Smooth muscle cell (in vitro differentiated cells): ENCODE data around the gene IMPDH2. TPM values are rescaled to one million over a fixed set of nuclear protein-coding genes. Genes with fewer than 3 reads are reported as not detected.

Experiments
- DNase-seq: peaks from one replicate; lab custom pipeline; 2025; ENCODE audit not compliant: unreplicated experiment; lab: John Stamatoyannopoulos, UW
- H2AFZ ChIP-seq: fragments of 200-600 bp; sonication (generic); 2 replicates; pipeline ENCODE4 v1.6.0; 2016; ENCODE audit warnings: antibody characterized with exemption, low read depth, mild to moderate bottlenecking
- H3F3A ChIP-seq: fragments of 200-600 bp; sonication (generic); 2 replicates; pipeline ENCODE4 v1.6.0; 2017; ENCODE audit warnings: antibody characterized with exemption, low read depth
- H3K27ac ChIP-seq: fragments of 200-600 bp; sonication (generic); 2 replicates; pipeline ENCODE4 v1.5.1; 2016; ENCODE audit warnings: low read depth, mild to moderate bottlenecking
- H3K27me3 ChIP-seq: fragments of 200-600 bp; sonication (generic); 2 replicates; pipeline ENCODE4 v1.6.1; 2016; ENCODE audit warnings: low read depth, mild to moderate bottlenecking
- H3K36me3 ChIP-seq: fragments of 200-600 bp; sonication (generic); 2 replicates; pipeline ENCODE4 v1.5.1; 2016; ENCODE audit warnings: low read depth
- H3K4me1 ChIP-seq: fragments of 200-600 bp; sonication (generic); 2 replicates; pipeline ENCODE4 v1.5.1; 2016; ENCODE audit warnings: low read depth
- H3K4me2 ChIP-seq: fragments of 200-600 bp; sonication (generic); 2 replicates; pipeline ENCODE4 v1.6.0; 2016; ENCODE audit warnings: mild to moderate bottlenecking
- H3K4me3 ChIP-seq: fragments of 200-600 bp; sonication (generic); 2 replicates; pipeline ENCODE4 v1.5.1; 2016; ENCODE audit warnings: mild to moderate bottlenecking
- H3K79me2 ChIP-seq: fragments of 200-600 bp; sonication (generic); 2 replicates; pipeline ENCODE4 v1.6.0; 2016; ENCODE audit warnings: low read depth, mild to moderate bottlenecking
- H3K9ac ChIP-seq: fragments of 200-600 bp; sonication (generic); 2 replicates; pipeline ENCODE4 v1.6.0; 2016; ENCODE audit warnings: low read depth
- H3K9me3 ChIP-seq: fragments of 200-600 bp; sonication (generic); replicated peaks from 2 replicates; pipeline ENCODE4 v1.5.1; 2016; ENCODE audit warnings: low read depth
- H4K20me1 ChIP-seq: fragments of 200-600 bp; sonication (generic); 2 replicates; pipeline ENCODE4 v1.6.0; 2016; ENCODE audit warnings: low read depth
- WGBS: methylation state at CpG from one replicate; pipeline ENCODE4 v1.1.7; 2016; ENCODE audit warnings: low lambda C conversion rate; 5-methylcytosine and 5-hydroxymethylcytosine counted together
- polyA plus RNA-seq: library from polyadenylated mRNA; unstranded; fragments of >200 nt; fragmentation: Nextera tagmentation; extraction: Ambion mirVana; gene quantifications from 2 replicates; pipeline ENCODE4 v1.2.1, GENCODE V29; 2016
- total RNA-seq: library from RNA; depleted of rRNA; stranded (reverse); fragments of >200 nt; gene quantifications from 2 replicates; pipeline ENCODE4 v1.2.3, GENCODE V29; 2014
- TF ChIP-seq, protein P1 (sequence below): fragments of 200-600 bp; sonication (generic); IDR thresholded peaks from 2 replicates; pipeline ENCODE4 v1.5.1; 2017; ENCODE audit warnings: borderline replicate concordance, mild to moderate bottlenecking, antibody characterized with exemption; ENCODE audit not compliant: insufficient read depth, poor library complexity, severe bottlenecking

The IMPDH2 gene
- total and polyA plus RNA-seq, 2 experiments from 2014 or later = 105 to 121 TPM

- Histone ChIP-seq H3K9me3 (no peaks in the 10 kb centered on the region), H3K27me3 (no peaks in the 10 kb centered on the region), H3F3A (peaks cover 30% of the 10 kb centered on the region), H4K20me1 (peaks cover 6% of the 10 kb centered on the region), H3K79me2 (peaks cover 47% of the 10 kb centered on the region), H3K36me3 (no peaks in the 10 kb centered on the region), H3K4me2 (no peak overlapping the region), H2AFZ (no peak overlapping the region), H3K27ac (no peak overlapping the region), H3K4me3 (no peak overlapping the region), H3K9ac (no peak overlapping the region), H3K4me1 (peaks cover 19% of the 10 kb centered on the region)
- DNase-seq = no peak
- TF ChIP-seq, protein P1, sequence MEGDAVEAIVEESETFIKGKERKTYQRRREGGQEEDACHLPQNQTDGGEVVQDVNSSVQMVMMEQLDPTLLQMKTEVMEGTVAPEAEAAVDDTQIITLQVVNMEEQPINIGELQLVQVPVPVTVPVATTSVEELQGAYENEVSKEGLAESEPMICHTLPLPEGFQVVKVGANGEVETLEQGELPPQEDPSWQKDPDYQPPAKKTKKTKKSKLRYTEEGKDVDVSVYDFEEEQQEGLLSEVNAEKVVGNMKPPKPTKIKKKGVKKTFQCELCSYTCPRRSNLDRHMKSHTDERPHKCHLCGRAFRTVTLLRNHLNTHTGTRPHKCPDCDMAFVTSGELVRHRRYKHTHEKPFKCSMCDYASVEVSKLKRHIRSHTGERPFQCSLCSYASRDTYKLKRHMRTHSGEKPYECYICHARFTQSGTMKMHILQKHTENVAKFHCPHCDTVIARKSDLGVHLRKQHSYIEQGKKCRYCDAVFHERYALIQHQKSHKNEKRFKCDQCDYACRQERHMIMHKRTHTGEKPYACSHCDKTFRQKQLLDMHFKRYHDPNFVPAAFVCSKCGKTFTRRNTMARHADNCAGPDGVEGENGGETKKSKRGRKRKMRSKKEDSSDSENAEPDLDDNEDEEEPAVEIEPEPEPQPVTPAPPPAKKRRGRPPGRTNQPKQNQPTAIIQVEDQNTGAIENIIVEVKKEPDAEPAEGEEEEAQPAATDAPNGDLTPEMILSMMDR = no peak
- WGBS = 93% methylated on average over 13 of the region's 13 CpGs
Measured at GRCh38 chr3:49025005-49025792, 4.0 kb downstream of the IMPDH2 start.

GRCh38 chr3:49024449-49024848 lies 4.7 kb downstream of the IMPDH2 start:
- Histone ChIP-seq H3K36me3 (no peaks in the 10 kb centered on the region), H2AFZ (no peak overlapping the region), H3K9ac (no peak overlapping the region), H4K20me1 (peaks cover 6% of the 10 kb centered on the region), H3K79me2 (peaks cover 55% of the 10 kb centered on the region), H3K27ac (no peak overlapping the region), H3K4me1 (peaks cover 23% of the 10 kb centered on the region), H3K4me2 (no peak overlapping the region), H3K4me3 (no peak overlapping the region), H3K9me3 (no peaks in the 10 kb centered on the region), H3K27me3 (no peaks in the 10 kb centered on the region), H3F3A (peaks cover 28% of the 10 kb centered on the region)
- TF ChIP-seq, protein P1 = no peak
- WGBS = 99% methylated on average over 5 of the region's 5 CpGs
- no peak for DNase-seq

DNA sequence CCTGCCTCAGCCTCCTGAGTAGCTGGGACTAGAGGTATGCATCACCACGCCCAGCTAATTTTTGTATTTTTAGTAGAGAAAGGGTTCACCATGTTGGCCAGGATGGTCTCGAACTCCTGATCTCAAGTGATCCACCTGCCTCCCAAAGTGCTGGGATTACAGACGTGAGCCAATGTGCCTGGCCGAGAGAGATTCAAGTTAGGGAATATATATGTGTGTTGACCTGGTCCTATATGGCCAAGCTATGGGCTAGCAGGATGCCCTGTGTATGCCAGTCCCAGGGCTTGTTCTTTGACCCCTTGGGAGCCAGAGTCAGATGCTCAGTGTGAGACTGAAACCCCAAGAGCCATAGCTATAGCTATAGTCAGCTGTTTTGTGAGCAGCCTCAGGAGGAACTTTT lies 5.4 kb downstream of the IMPDH2 start:
- H4K20me1 ChIP-seq = peaks cover 6% of the 10 kb centered on the region
- H3K4me2 ChIP-seq = no peak overlapping the region
- peaks cover 31% of the 10 kb centered on the region for H3F3A ChIP-seq
- H3K27ac ChIP-seq = no peak overlapping the region
- no peak overlapping the region for H2AFZ ChIP-seq
- peaks cover 25% of the 10 kb centered on the region for H3K4me1 ChIP-seq
- TF ChIP-seq, protein P1 = no peak
- H3K9ac ChIP-seq = no peak overlapping the region
- 98% methylated on average over 4 of the region's 4 CpGs for WGBS
- no peaks in the 10 kb centered on the region for H3K36me3 ChIP-seq
- no peak overlapping the region for H3K4me3 ChIP-seq
- H3K9me3 ChIP-seq = no peaks in the 10 kb centered on the region
- no peak for DNase-seq
- H3K79me2 ChIP-seq = peaks cover 57% of the 10 kb centered on the region
- H3K27me3 ChIP-seq = no peaks in the 10 kb centered on the region
